Neural progenitor cell (in vitro differentiated cells): ENCODE measurements around the gene INSC. TPM values are rescaled to one million over a fixed set of nuclear protein-coding genes. Genes with fewer than 3 reads are reported as not detected.

Source experiments
- DNase-seq: peaks from one replicate; pipeline ENCODE4 v3.0.0-alpha.2; 2016; ENCODE audit warnings: low spot score
- H2AFZ ChIP-seq: fragments of 200-600 bp; sonication (generic); replicated peaks from 2 replicates; pipeline ENCODE4 v1.6.1; 2016; ENCODE audit warnings: antibody characterized with exemption
- H3F3A ChIP-seq: fragments of 200-600 bp; sonication (generic); 2 replicates; pipeline ENCODE4 v1.6.1; 2016; ENCODE audit warnings: antibody characterized with exemption, low read depth
- H3K27ac ChIP-seq: fragments of 200-600 bp; sonication (generic); 2 replicates; pipeline ENCODE4 v1.5.1; 2016; ENCODE audit warnings: mild to moderate bottlenecking
- H3K27me3 ChIP-seq: fragments of 200-600 bp; sonication (generic); 2 replicates; pipeline ENCODE4 v1.6.1; 2016; ENCODE audit warnings: mild to moderate bottlenecking, moderate library complexity
- H3K36me3 ChIP-seq: fragments of 200-600 bp; sonication (generic); 2 replicates; pipeline ENCODE4 v1.5.1; 2016
- H3K4me1 ChIP-seq: fragments of 200-600 bp; sonication (generic); 2 replicates; pipeline ENCODE4 v1.6.1; 2016; ENCODE audit warnings: mixed run types
- H3K4me2 ChIP-seq: fragments of 200-600 bp; sonication (generic); 2 replicates; pipeline ENCODE4 v1.6.1; 2016
- H3K4me3 ChIP-seq: fragments of 200-600 bp; sonication (generic); 2 replicates; pipeline ENCODE4 v1.5.1; 2016
- H3K79me2 ChIP-seq: fragments of 200-600 bp; sonication (generic); 2 replicates; pipeline ENCODE4 v1.6.1; 2016; ENCODE audit warnings: low read depth
- H3K9ac ChIP-seq: fragments of 200-600 bp; sonication (generic); 2 replicates; pipeline ENCODE4 v1.6.1; 2016
- H3K9me3 ChIP-seq: fragments of 200-600 bp; sonication (generic); 2 replicates; pipeline ENCODE4 v1.5.1; 2016; ENCODE audit warnings: low read depth
- H4K20me1 ChIP-seq: fragments of 200-600 bp; sonication (generic); 2 replicates; pipeline ENCODE4 v1.6.1; 2016; ENCODE audit warnings: low read depth
- H3K27ac Mint-ChIP-seq: 3 replicates; pipeline ENCODE4 v1.8.0; 2021; ENCODE audit warnings: mixed read lengths
- H3K27me3 Mint-ChIP-seq: 2 replicates; pipeline ENCODE4 v1.8.0; 2022; ENCODE audit warnings: low read depth, mild to moderate bottlenecking, inconsistent platforms, moderate library complexity, mixed read lengths; ENCODE audit not compliant: insufficient read depth
- H3K36me3 Mint-ChIP-seq: 3 replicates; pipeline ENCODE4 v1.8.0; 2021; ENCODE audit warnings: mixed read lengths
- H3K4me1 Mint-ChIP-seq: 3 replicates; pipeline ENCODE4 v1.8.0; 2021; ENCODE audit warnings: mixed read lengths
- H3K4me3 Mint-ChIP-seq: 3 replicates; pipeline ENCODE4 v1.8.0; 2021; ENCODE audit warnings: mild to moderate bottlenecking, moderate library complexity, mixed read lengths
- H3K9me3 Mint-ChIP-seq: 3 replicates; pipeline ENCODE4 v1.8.0; 2020; ENCODE audit warnings: mixed read lengths
- EZH2 ChIP-seq: fragments of 200-600 bp; sonication (generic); IDR thresholded peaks from 2 replicates; pipeline ENCODE4 v1.6.1; 2017; ENCODE audit warnings: antibody characterized with exemption, mild to moderate bottlenecking, moderate library complexity
- EZH2phosphoT487 ChIP-seq: fragments of 200-600 bp; sonication (generic); IDR thresholded peaks from 2 replicates; pipeline ENCODE4 v1.6.1; 2017; ENCODE audit warnings: antibody characterized with exemption
- total RNA-seq: library from RNA; depleted of rRNA; stranded (reverse); fragments of >200 nt; gene quantifications from 2 replicates; pipeline ENCODE4 v1.2.3, GENCODE V29; 2015; ENCODE audit warnings: low replicate concordance
- TF ChIP-seq, protein P1 (sequence below): fragments of 200-600 bp; sonication (generic); IDR thresholded peaks from 2 replicates; pipeline ENCODE4 v1.5.1; 2017; ENCODE audit warnings: antibody characterized with exemption, mild to moderate bottlenecking

The INSC gene
- total RNA-seq, 1 donor from 2014 or later, result 0.09 TPM

DNA sequence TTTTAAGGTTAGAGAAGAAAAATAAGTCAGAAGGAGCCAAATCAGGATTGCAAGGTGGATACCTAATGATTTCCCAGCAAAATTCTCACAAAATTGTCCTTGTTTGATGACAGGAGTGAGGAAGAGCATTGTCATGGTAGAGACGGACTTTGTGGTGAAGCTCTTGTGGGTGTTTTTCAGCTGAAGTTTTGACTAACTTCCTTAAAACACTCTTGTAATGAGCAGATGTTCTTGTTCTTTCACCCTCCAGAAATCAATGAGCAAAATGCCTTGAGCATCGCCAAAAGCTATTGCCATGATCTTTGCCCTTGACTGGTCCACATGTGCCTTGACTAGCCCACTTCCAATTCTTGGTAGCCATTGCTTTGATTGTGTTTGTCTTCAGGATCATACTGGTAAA, 21.3 kb upstream of the INSC start:
- Mint-ChIP-seq H3K27me3 (no peaks in the 10 kb centered on the region), H3K4me3 (no peak overlapping the region), H3K36me3 (no peaks in the 10 kb centered on the region), H3K27ac (no peak overlapping the region), H3K9me3 (no peaks in the 10 kb centered on the region), H3K4me1 (no peaks in the 10 kb centered on the region)
- no peak for DNase-seq
- no peaks in the 10 kb centered on the region for H3F3A ChIP-seq
- H2AFZ ChIP-seq, result no peak overlapping the region
- TF ChIP-seq EZH2phosphoT487 (no peak), EZH2 (no peak)
- no peaks in the 10 kb centered on the region for H3K27me3 ChIP-seq
- no peaks in the 10 kb centered on the region for H3K36me3 ChIP-seq
- no peaks in the 10 kb centered on the region for H3K9me3 ChIP-seq
- no peak overlapping the region for H3K4me2 ChIP-seq
- no peak overlapping the region for H3K27ac ChIP-seq
- H3K4me3 ChIP-seq, result no peak overlapping the region
- H3K79me2 ChIP-seq, result no peaks in the 10 kb centered on the region
- no peaks in the 10 kb centered on the region for H3K4me1 ChIP-seq
- no peak overlapping the region for H3K9ac ChIP-seq
- H4K20me1 ChIP-seq, result no peaks in the 10 kb centered on the region

DNA sequence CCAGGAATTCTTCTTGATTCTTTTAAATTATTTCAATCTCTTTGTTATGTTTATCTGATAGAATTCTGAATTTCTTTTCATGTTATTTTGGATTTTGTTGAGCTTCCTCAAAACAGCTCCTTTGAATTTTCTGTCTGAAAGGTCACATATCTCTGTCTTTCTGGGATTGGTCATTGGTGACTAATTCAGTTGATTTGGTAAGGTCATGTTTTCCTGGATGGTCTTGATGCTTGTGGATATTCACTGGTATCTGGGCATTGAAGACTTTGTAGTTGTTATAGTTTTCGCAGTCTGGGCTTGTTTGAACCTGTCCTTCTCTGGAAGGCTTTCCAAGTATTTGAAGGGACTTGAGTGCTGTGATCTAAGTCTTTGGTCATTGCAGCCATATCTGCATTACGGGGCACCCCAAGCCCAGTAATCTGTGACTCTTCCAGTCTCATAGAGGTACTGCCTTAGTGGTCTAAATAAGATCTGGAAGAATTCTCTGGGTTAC, 18.9 kb upstream of the INSC start:
- Histone ChIP-seq H3K27ac (no peak overlapping the region), H3K9ac (no peak overlapping the region)

DNA sequence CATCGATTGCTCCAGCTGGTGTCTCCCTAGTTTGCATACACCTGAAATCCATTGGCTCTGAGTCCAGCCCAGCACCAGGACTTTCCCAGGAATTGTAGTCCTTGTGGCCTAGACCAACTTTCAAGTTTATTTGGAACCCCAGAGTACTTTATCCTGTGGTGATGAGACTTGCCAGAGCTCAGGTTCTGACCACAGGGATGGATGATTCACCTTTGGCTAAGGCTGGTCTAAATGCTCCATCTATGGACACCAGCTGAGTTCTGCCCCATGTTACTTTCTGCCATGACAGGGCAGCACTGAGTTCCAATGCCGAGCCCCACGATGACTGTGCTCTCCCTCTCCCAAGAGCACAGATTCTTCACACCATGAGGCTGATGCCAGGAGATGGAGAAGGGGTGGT, 17.3 kb upstream of the INSC start:
- Histone ChIP-seq H3K36me3 (no peaks in the 10 kb centered on the region), H3F3A (no peaks in the 10 kb centered on the region), H3K9me3 (no peaks in the 10 kb centered on the region), H3K4me1 (no peaks in the 10 kb centered on the region), H3K27me3 (peaks cover 5% of the 10 kb centered on the region), H3K4me2 (no peak overlapping the region), H3K4me3 (no peak overlapping the region), H3K27ac (no peak overlapping the region), H4K20me1 (no peaks in the 10 kb centered on the region), H3K9ac (no peak overlapping the region), H2AFZ (no peak overlapping the region), H3K79me2 (no peaks in the 10 kb centered on the region)
- H3K27ac Mint-ChIP-seq, result no peak overlapping the region
- H3K9me3 Mint-ChIP-seq, result peaks cover under 1% of the 10 kb centered on the region
- no peaks in the 10 kb centered on the region for H3K4me1 Mint-ChIP-seq
- no peaks in the 10 kb centered on the region for H3K36me3 Mint-ChIP-seq
- H3K27me3 Mint-ChIP-seq, result no peaks in the 10 kb centered on the region
- no peak for DNase-seq
- H3K4me3 Mint-ChIP-seq, result no peak overlapping the region
- TF ChIP-seq EZH2phosphoT487 (no peak), EZH2 (no peak)
- TF ChIP-seq, protein P1, sequence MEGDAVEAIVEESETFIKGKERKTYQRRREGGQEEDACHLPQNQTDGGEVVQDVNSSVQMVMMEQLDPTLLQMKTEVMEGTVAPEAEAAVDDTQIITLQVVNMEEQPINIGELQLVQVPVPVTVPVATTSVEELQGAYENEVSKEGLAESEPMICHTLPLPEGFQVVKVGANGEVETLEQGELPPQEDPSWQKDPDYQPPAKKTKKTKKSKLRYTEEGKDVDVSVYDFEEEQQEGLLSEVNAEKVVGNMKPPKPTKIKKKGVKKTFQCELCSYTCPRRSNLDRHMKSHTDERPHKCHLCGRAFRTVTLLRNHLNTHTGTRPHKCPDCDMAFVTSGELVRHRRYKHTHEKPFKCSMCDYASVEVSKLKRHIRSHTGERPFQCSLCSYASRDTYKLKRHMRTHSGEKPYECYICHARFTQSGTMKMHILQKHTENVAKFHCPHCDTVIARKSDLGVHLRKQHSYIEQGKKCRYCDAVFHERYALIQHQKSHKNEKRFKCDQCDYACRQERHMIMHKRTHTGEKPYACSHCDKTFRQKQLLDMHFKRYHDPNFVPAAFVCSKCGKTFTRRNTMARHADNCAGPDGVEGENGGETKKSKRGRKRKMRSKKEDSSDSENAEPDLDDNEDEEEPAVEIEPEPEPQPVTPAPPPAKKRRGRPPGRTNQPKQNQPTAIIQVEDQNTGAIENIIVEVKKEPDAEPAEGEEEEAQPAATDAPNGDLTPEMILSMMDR, result no peak

More for the DNA sequence above, 18.9 kb upstream of the INSC start:
- H3K4me2 ChIP-seq, result no peak overlapping the region
- TF ChIP-seq EZH2phosphoT487 (no peak), EZH2 (no peak)
- TF ChIP-seq, protein P1, result no peak
- no peak overlapping the region for H3K4me3 Mint-ChIP-seq
- no peak overlapping the region for H3K27ac Mint-ChIP-seq
- no peaks in the 10 kb centered on the region for H3K27me3 ChIP-seq
- no peaks in the 10 kb centered on the region for H3K36me3 Mint-ChIP-seq
- no peak for DNase-seq
- no peak overlapping the region for H3K4me3 ChIP-seq
- H3K9me3 Mint-ChIP-seq, result no peaks in the 10 kb centered on the region
- H2AFZ ChIP-seq, result no peak overlapping the region
- no peaks in the 10 kb centered on the region for H3K36me3 ChIP-seq
- H3K9me3 ChIP-seq, result no peaks in the 10 kb centered on the region
- H3F3A ChIP-seq, result no peaks in the 10 kb centered on the region
- no peaks in the 10 kb centered on the region for H3K4me1 Mint-ChIP-seq
- H4K20me1 ChIP-seq, result no peaks in the 10 kb centered on the region
- H3K4me1 ChIP-seq, result no peaks in the 10 kb centered on the region
- no peaks in the 10 kb centered on the region for H3K27me3 Mint-ChIP-seq
- H3K79me2 ChIP-seq, result no peaks in the 10 kb centered on the region

DNA sequence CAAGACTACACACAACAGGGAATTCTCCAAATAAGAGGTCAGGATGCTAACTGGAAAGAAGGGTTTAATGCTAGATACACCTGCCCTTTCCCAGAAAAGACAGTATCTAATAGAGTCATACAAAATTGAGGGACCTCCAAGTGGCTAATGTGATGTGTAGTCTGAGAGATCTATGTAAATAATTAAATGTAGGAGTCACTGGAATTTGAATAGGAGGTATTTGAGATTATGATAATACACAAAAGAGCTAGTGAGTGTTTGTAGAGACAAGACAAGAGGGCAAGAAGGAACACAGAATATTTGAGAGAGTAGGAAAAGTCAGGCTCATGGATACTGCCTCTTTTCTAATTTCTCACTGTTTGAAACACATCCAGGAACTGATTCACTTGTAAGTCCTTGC, 15.5 kb upstream of the INSC start:
- Histone ChIP-seq H3K27ac (no peak overlapping the region), H3K9me3 (no peaks in the 10 kb centered on the region), H3K79me2 (no peaks in the 10 kb centered on the region), H3K27me3 (peaks cover 5% of the 10 kb centered on the region), H3F3A (no peaks in the 10 kb centered on the region), H2AFZ (no peak overlapping the region), H3K36me3 (no peaks in the 10 kb centered on the region), H4K20me1 (no peaks in the 10 kb centered on the region), H3K4me2 (no peak overlapping the region), H3K9ac (no peak overlapping the region), H3K4me1 (no peaks in the 10 kb centered on the region), H3K4me3 (no peak overlapping the region)
- DNase-seq, result no peak
- H3K27ac Mint-ChIP-seq, result no peak overlapping the region
- H3K4me1 Mint-ChIP-seq, result no peaks in the 10 kb centered on the region
- H3K4me3 Mint-ChIP-seq, result no peak overlapping the region
- no peak for TF ChIP-seq EZH2phosphoT487
- TF ChIP-seq EZH2, result no peak
- TF ChIP-seq, protein P1, result no peak
- peaks cover 13% of the 10 kb centered on the region for H3K9me3 Mint-ChIP-seq
- no peaks in the 10 kb centered on the region for H3K36me3 Mint-ChIP-seq
- H3K27me3 Mint-ChIP-seq, result peaks cover 5% of the 10 kb centered on the region
